Chondrocyte (in vitro differentiated cells): ENCODE results near the gene NISCH. TPM values are rescaled to one million over a fixed set of nuclear protein-coding genes. Genes with fewer than 3 reads are reported as not detected.

ENCODE experiments used
- DNase-seq: peaks from one replicate; pipeline ENCODE4 v3.0.0; 2021; ENCODE audit warnings: mixed read lengths, low spot score
- H3K27ac Mint-ChIP-seq: one replicate; pipeline ENCODE4 v1.8.0; 2021; ENCODE audit warnings: mild to moderate bottlenecking, moderate library complexity, mixed read lengths; ENCODE audit not compliant: unreplicated experiment
- H3K27me3 Mint-ChIP-seq: 2 replicates; pipeline ENCODE4 v1.8.0; 2021; ENCODE audit warnings: low read depth, mixed read lengths
- H3K36me3 Mint-ChIP-seq: 2 replicates; pipeline ENCODE4 v1.8.0; 2021; ENCODE audit warnings: low read depth, mixed read lengths
- H3K4me1 Mint-ChIP-seq: 2 replicates; pipeline ENCODE4 v1.8.0; 2021; ENCODE audit warnings: low read depth, mild to moderate bottlenecking, mixed read lengths
- H3K4me3 Mint-ChIP-seq: one replicate; pipeline ENCODE4 v1.8.0; 2021; ENCODE audit warnings: mild to moderate bottlenecking, moderate library complexity, mixed read lengths; ENCODE audit not compliant: unreplicated experiment
- H3K9me3 Mint-ChIP-seq: 2 replicates; pipeline ENCODE4 v1.8.0; 2021; ENCODE audit warnings: low read depth, mixed read lengths
- CTCF ChIP-seq: fragments of 200-600 bp; sonication (generic); IDR thresholded peaks from 2 replicates; pipeline ENCODE4 v1.5.0; 2021; ENCODE audit warnings: antibody characterized with exemption, mild to moderate bottlenecking, moderate library complexity
- total RNA-seq: library from RNA; stranded (reverse); gene quantifications from 3 replicates; pipeline ENCODE4 v1.2.1, GENCODE V29; 2021

NISCH gene
- total RNA-seq, 1 donor from 2014 or later = 101 TPM

GRCh38 chr3:52487050-52487787 lies 31.8 kb downstream of the NISCH start:
- H3K27me3 Mint-ChIP-seq = no peaks in the 10 kb centered on the region
- TF ChIP-seq CTCF = no peak
- no peak overlapping the region for H3K27ac Mint-ChIP-seq
- H3K36me3 Mint-ChIP-seq = peaks cover 35% of the 10 kb centered on the region
- H3K4me3 Mint-ChIP-seq = no peak overlapping the region
- no peaks in the 10 kb centered on the region for H3K9me3 Mint-ChIP-seq
- no peak for DNase-seq
- H3K4me1 Mint-ChIP-seq = peaks cover 23% of the 10 kb centered on the region

GRCh38 chr3:52487788-52488691 lies 32.6 kb downstream of the NISCH start:
- Mint-ChIP-seq H3K4me1 (peaks cover 16% of the 10 kb centered on the region), H3K27me3 (no peaks in the 10 kb centered on the region), H3K36me3 (peaks cover 37% of the 10 kb centered on the region), H3K4me3 (no peak overlapping the region), H3K9me3 (no peaks in the 10 kb centered on the region), H3K27ac (no peak overlapping the region)
- DNase-seq = no peak
- TF ChIP-seq CTCF = no peak

- no peak for TF ChIP-seq CTCF
- Mint-ChIP-seq H3K27ac (no peak overlapping the region), H3K9me3 (no peaks in the 10 kb centered on the region), H3K4me3 (no peak overlapping the region), H3K36me3 (peaks cover 35% of the 10 kb centered on the region), H3K27me3 (no peaks in the 10 kb centered on the region), H3K4me1 (peaks cover 9% of the 10 kb centered on the region)
- DNase-seq = no peak
These were observed 33.3 kb downstream of the NISCH start for GRCh38 chr3:52488746-52489145.

GRCh38 chr3:52489453-52489852 lies 34.0 kb downstream of the NISCH start:
- Mint-ChIP-seq H3K36me3 (peaks cover 35% of the 10 kb centered on the region), H3K4me1 (peaks cover 4% of the 10 kb centered on the region), H3K9me3 (no peaks in the 10 kb centered on the region), H3K27ac (no peak overlapping the region), H3K27me3 (no peaks in the 10 kb centered on the region), H3K4me3 (no peak overlapping the region)
- DNase-seq = no peak
- TF ChIP-seq CTCF = no peak

- peaks cover 33% of the 10 kb centered on the region for H3K36me3 Mint-ChIP-seq
- H3K4me1 Mint-ChIP-seq = peaks cover 4% of the 10 kb centered on the region
- TF ChIP-seq CTCF = no peak
- H3K27ac Mint-ChIP-seq = peak overlapping the region; percentile 57
- H3K27me3 Mint-ChIP-seq = no peaks in the 10 kb centered on the region
- no peak for DNase-seq
- H3K4me3 Mint-ChIP-seq = no peak overlapping the region
- no peaks in the 10 kb centered on the region for H3K9me3 Mint-ChIP-seq
These were observed 34.9 kb downstream of the NISCH start for GRCh38 chr3:52490035-52490938.
